Neuronal stem cell (in vitro differentiated cells): ENCODE measurements around the gene NEIL1.
"Not testable (repeated sequence)": the region's sequence is repeated elsewhere in the genome, so short reads cannot be mapped to it uniquely, and the experiment has no call there.

Source experiments
- DNase-seq: peaks from one replicate; pipeline ENCODE4 v3.0.0-alpha.2; 2013; ENCODE audit warnings: low spot score
- H2AFZ ChIP-seq: one replicate; pipeline ENCODE4 v1.6.1; 2013; ENCODE audit warnings: mild to moderate bottlenecking, low read length, inconsistent platforms
- H2AK5ac ChIP-seq: 2 replicates; pipeline ENCODE4 v1.6.1; 2013; ENCODE audit warnings: low read depth, mild to moderate bottlenecking, inconsistent platforms, low read length, moderate library complexity, mixed read lengths
- H2BK120ac ChIP-seq: 2 replicates; pipeline ENCODE4 v1.6.1; 2013; ENCODE audit warnings: low read depth, mild to moderate bottlenecking, inconsistent platforms, low read length, moderate library complexity, mixed read lengths
- H2BK12ac ChIP-seq: one replicate; pipeline ENCODE4 v1.6.1; 2013; ENCODE audit warnings: low read length, inconsistent platforms
- H2BK15ac ChIP-seq: 2 replicates; pipeline ENCODE4 v1.6.1; 2013; ENCODE audit warnings: mild to moderate bottlenecking, low read length, inconsistent platforms, mixed read lengths
- H2BK5ac ChIP-seq: one replicate; pipeline ENCODE4 v1.6.1; 2013; ENCODE audit warnings: inconsistent platforms, mild to moderate bottlenecking, low read length, moderate library complexity
- H3K14ac ChIP-seq: one replicate; pipeline ENCODE4 v1.6.1; 2013; ENCODE audit warnings: low read length, inconsistent platforms
- H3K18ac ChIP-seq: 2 replicates; pipeline ENCODE4 v1.6.1; 2013; ENCODE audit warnings: low read length, inconsistent platforms
- H3K23ac ChIP-seq: 2 replicates; pipeline ENCODE4 v1.6.1; 2013; ENCODE audit warnings: low read depth, mild to moderate bottlenecking, mixed read lengths, low read length, inconsistent platforms; ENCODE audit not compliant: poor library complexity
- H3K27ac ChIP-seq: replicated peaks from 3 replicates; pipeline ENCODE4 v1.5.1; 2013; ENCODE audit warnings: low read length, inconsistent platforms
- H3K27me3 ChIP-seq, 3 experiments: 2 replicates each; pipeline ENCODE4 v1.6.1; 2013; ENCODE audit warnings: low read length in 3 of 3, mild to moderate bottlenecking in 2 of 3, inconsistent platforms in 1 of 3, low read depth in 1 of 3, mixed read lengths in 1 of 3, moderate library complexity in 1 of 3; ENCODE audit not compliant: control insufficient read depth in 3 of 3, insufficient read depth in 3 of 3
- H3K36me3 ChIP-seq, 2 donors: replicated peaks in 1 of 2; 2 replicates each; pipeline ENCODE4 v1.6.1; 2013; ENCODE audit warnings: low read length in 2 of 2; ENCODE audit not compliant: control insufficient read depth in 2 of 2, insufficient read depth in 2 of 2
- H3K4ac ChIP-seq: 2 replicates; pipeline ENCODE4 v1.6.1; 2013; ENCODE audit warnings: inconsistent platforms, mild to moderate bottlenecking, low read length, moderate library complexity
- H3K4me1 ChIP-seq, 2 donors: 1 replicate in 1 of 2; 2 replicates in 1 of 2; pipeline ENCODE4 v1.6.1; 2013; ENCODE audit warnings: low read length in 2 of 2, low read depth in 1 of 2; ENCODE audit not compliant: control insufficient read depth in 2 of 2, insufficient read depth in 1 of 2
- H3K4me2 ChIP-seq: one replicate; pipeline ENCODE4 v1.6.1; 2013; ENCODE audit warnings: mild to moderate bottlenecking, low read length, inconsistent platforms; ENCODE audit not compliant: insufficient read depth, poor library complexity, severe bottlenecking
- H3K4me3 ChIP-seq, 2 donors: 2 replicates each; pipeline ENCODE4 v1.5.1; 2013; ENCODE audit warnings: low read length in 2 of 2, mild to moderate bottlenecking in 2 of 2, inconsistent platforms in 1 of 2, moderate library complexity in 1 of 2
- H3K79me1 ChIP-seq: one replicate; pipeline ENCODE4 v1.6.1; 2013; ENCODE audit warnings: low read depth, mild to moderate bottlenecking, inconsistent platforms, low read length, moderate library complexity
- H3K9ac ChIP-seq: one replicate; pipeline ENCODE4 v1.6.1; 2013; ENCODE audit warnings: mild to moderate bottlenecking, low read depth, low read length, inconsistent platforms; ENCODE audit not compliant: poor library complexity
- H3K9me3 ChIP-seq, 2 donors: replicated peaks in 1 of 2; 2 replicates each; pipeline versions ENCODE3 to v1.6.1; 2013; ENCODE audit warnings: low read length in 2 of 2, mild to moderate bottlenecking in 2 of 2, inconsistent platforms in 1 of 2, low read depth in 1 of 2, mixed read lengths in 1 of 2, moderate library complexity in 1 of 2; ENCODE audit not compliant: control insufficient read depth in 2 of 2, insufficient read depth in 1 of 2
- H4K8ac ChIP-seq: one replicate; pipeline ENCODE4 v1.6.1; 2013; ENCODE audit warnings: low read depth, mild to moderate bottlenecking, inconsistent platforms, low read length, moderate library complexity
- H4K91ac ChIP-seq: one replicate; pipeline ENCODE4 v1.6.1; 2013; ENCODE audit warnings: low read length, low read depth, mild to moderate bottlenecking, inconsistent platforms; ENCODE audit not compliant: poor library complexity
- WGBS, 2 donors: extraction: QIAGEN DNeasy Blood & Tissue Kit; methylation state at CpG; one replicate each; pipeline ENCODE4 v1.1.7; 2013; ENCODE audit warnings: missing lambda C conversion rate in 2 of 2, mixed read lengths in 1 of 2; ENCODE audit not compliant: insufficient read length in 2 of 2, insufficient replicate concordance in 1 of 2; ENCODE audit errors: extremely low coverage in 2 of 2; 5-methylcytosine and 5-hydroxymethylcytosine counted together

The NEIL1 gene

GRCh38 chr15:75333654-75334419, 13.0 kb upstream of the NEIL1 start:
- not testable (repeated sequence) for H3K4me3 ChIP-seq, H3K4ac ChIP-seq, H2BK120ac ChIP-seq, H3K9ac ChIP-seq, H3K27ac ChIP-seq, DNase-seq, H4K91ac ChIP-seq, H2BK12ac ChIP-seq, H2AFZ ChIP-seq, H3K23ac ChIP-seq, H3K36me3 ChIP-seq, H3K18ac ChIP-seq, H3K4me2 ChIP-seq, H4K8ac ChIP-seq, H2BK15ac ChIP-seq, H3K4me1 ChIP-seq, H3K9me3 ChIP-seq, H3K14ac ChIP-seq, H2AK5ac ChIP-seq, H3K79me1 ChIP-seq, H2BK5ac ChIP-seq
- H3K27me3 ChIP-seq = peaks cover 0 to 15% (median 0%) of the 10 kb centered on the region in 3 experiments
- no CpG with 5 or more reads among the region's 15 CpGs for WGBS, 2 donors

- Histone ChIP-seq H3K4me1 (peaks cover 4 to 5% of the 10 kb centered on the region in 2 donors), H3K4me2 (peak overlapping the region; percentile 21), H3K9ac (no peak overlapping the region), H2BK120ac (no peak overlapping the region), H3K79me1 (peaks cover 6% of the 10 kb centered on the region), H4K8ac (no peak overlapping the region), H3K27me3 (peaks cover 0 to 13% (median 0%) of the 10 kb centered on the region in 3 experiments), H3K23ac (no peak overlapping the region), H3K9me3 (no peaks in the 10 kb centered on the region), H2AFZ (peak overlapping the region; percentile 91), H3K4ac (no peak overlapping the region), H4K91ac (no peak overlapping the region), H2BK15ac (no peak overlapping the region), H3K14ac (no peak overlapping the region), H3K18ac (no peak overlapping the region), H3K36me3 (peaks cover 0 to 20% of the 10 kb centered on the region in 2 donors), H2BK12ac (no peak overlapping the region), H2AK5ac (no peak overlapping the region), H3K4me3 (peak overlapping the region in 1 of 2 donors; percentile 68), H3K27ac (no peak overlapping the region), H2BK5ac (no peak overlapping the region)
- no peak for DNase-seq
- WGBS, 2 donors = no CpG with 5 or more reads among the region's 3 CpGs
These were observed 11.5 kb upstream of the NEIL1 start for GRCh38 chr15:75335313-75335704.

GRCh38 chr15:75335705-75336355, 11.0 kb upstream of the NEIL1 start, which contains the start of gene COMMD4:
Gene COMMD4 (plus strand): TSS chr15:75336063. CDS start chr15:75336090, 27 bp downstream.
- H3K23ac ChIP-seq = peak within 1 kb of the TSS; percentile 67
- no CpG with 5 or more reads among the region's 42 CpGs for WGBS, 2 donors
- H2BK12ac ChIP-seq = no peak within 1 kb of the TSS
- H3K9me3 ChIP-seq = no peaks in the 10 kb centered on the region
- H3K36me3 ChIP-seq = peaks cover 0 to 23% of the 10 kb centered on the region in 2 donors
- H3K4ac ChIP-seq = no peak within 1 kb of the TSS
- peak within 1 kb of the TSS; percentile 95 for H3K18ac ChIP-seq
- DNase-seq = peak; percentile 94
- H3K27ac ChIP-seq = no peak within 1 kb of the TSS
- no peak within 1 kb of the TSS for H2BK15ac ChIP-seq
- peak within 1 kb of the TSS; percentile 91 for H2AFZ ChIP-seq
- no peak within 1 kb of the TSS for H2BK120ac ChIP-seq
- peaks cover 6% of the 10 kb centered on the region for H3K79me1 ChIP-seq
- H4K8ac ChIP-seq = no peak within 1 kb of the TSS
- peak within 1 kb of the TSS; percentile 84 for H3K4me2 ChIP-seq
- no peak within 1 kb of the TSS for H2BK5ac ChIP-seq
- no peak within 1 kb of the TSS for H4K91ac ChIP-seq
- peaks cover 0 to 9% (median 0%) of the 10 kb centered on the region in 3 experiments for H3K27me3 ChIP-seq
- peak within 1 kb of the TSS; percentile 72 for H3K9ac ChIP-seq
- H3K4me1 ChIP-seq = peaks cover 4 to 5% of the 10 kb centered on the region in 2 donors
- H3K14ac ChIP-seq = no peak within 1 kb of the TSS
- H2AK5ac ChIP-seq = peak within 1 kb of the TSS; percentile 66
- peak within 1 kb of the TSS; percentile 68 to 95 for H3K4me3 ChIP-seq

- H3K23ac ChIP-seq = no peak overlapping the region
These were observed 8.1 kb upstream of the NEIL1 start for GRCh38 chr15:75338661-75339240.

More at GRCh38 chr15:75338661-75339240, 8.1 kb upstream of the NEIL1 start:
- H2BK120ac ChIP-seq = no peak overlapping the region
- H3K18ac ChIP-seq = no peak overlapping the region
- H2AFZ ChIP-seq = no peak overlapping the region
- H3K14ac ChIP-seq = no peak overlapping the region
- H3K4me3 ChIP-seq = no peak overlapping the region
- H3K79me1 ChIP-seq = peaks cover 6% of the 10 kb centered on the region
- no peaks in the 10 kb centered on the region for H3K9me3 ChIP-seq
- no peaks in the 10 kb centered on the region for H3K27me3 ChIP-seq
- no peak overlapping the region for H4K91ac ChIP-seq
- H3K4me1 ChIP-seq = peaks cover 4 to 5% of the 10 kb centered on the region in 2 donors
- peaks cover 0 to 30% of the 10 kb centered on the region in 2 donors for H3K36me3 ChIP-seq
- no peak overlapping the region for H4K8ac ChIP-seq
- no peak overlapping the region for H2BK12ac ChIP-seq
- H2BK5ac ChIP-seq = no peak overlapping the region
- H3K4me2 ChIP-seq = no peak overlapping the region
- no peak overlapping the region for H3K27ac ChIP-seq
- H3K9ac ChIP-seq = no peak overlapping the region
- no peak overlapping the region for H2BK15ac ChIP-seq
- DNase-seq = no peak
- no peak overlapping the region for H2AK5ac ChIP-seq
- H3K4ac ChIP-seq = no peak overlapping the region
- no CpG with 5 or more reads among the region's 11 CpGs for WGBS, 2 donors
